Hematopoietic multipotent progenitor cell (in vitro differentiated cells): ENCODE data around the gene SLC12A7. TPM values are rescaled to one million over a fixed set of nuclear protein-coding genes. Genes with fewer than 3 reads are reported as not detected.
"Not testable (repeated sequence)": the region's sequence is repeated elsewhere in the genome, so short reads cannot be mapped to it uniquely, and the experiment has no call there.

Experiments used
- DNase-seq, 3 donors: peaks; one replicate each; pipeline ENCODE4 v3.0.0-alpha.2; 2011 to 2015; ENCODE audit warnings: low read depth in 2 of 3, low spot score in 2 of 3
- total RNA-seq: library from RNA; depleted of rRNA; stranded (reverse); fragments of >200 nt; gene quantifications from one replicate; pipeline ENCODE4 v1.2.3, GENCODE V29; 2012

SLC12A7 gene
- total RNA-seq, 1 donor = 96.7 TPM

DNA sequence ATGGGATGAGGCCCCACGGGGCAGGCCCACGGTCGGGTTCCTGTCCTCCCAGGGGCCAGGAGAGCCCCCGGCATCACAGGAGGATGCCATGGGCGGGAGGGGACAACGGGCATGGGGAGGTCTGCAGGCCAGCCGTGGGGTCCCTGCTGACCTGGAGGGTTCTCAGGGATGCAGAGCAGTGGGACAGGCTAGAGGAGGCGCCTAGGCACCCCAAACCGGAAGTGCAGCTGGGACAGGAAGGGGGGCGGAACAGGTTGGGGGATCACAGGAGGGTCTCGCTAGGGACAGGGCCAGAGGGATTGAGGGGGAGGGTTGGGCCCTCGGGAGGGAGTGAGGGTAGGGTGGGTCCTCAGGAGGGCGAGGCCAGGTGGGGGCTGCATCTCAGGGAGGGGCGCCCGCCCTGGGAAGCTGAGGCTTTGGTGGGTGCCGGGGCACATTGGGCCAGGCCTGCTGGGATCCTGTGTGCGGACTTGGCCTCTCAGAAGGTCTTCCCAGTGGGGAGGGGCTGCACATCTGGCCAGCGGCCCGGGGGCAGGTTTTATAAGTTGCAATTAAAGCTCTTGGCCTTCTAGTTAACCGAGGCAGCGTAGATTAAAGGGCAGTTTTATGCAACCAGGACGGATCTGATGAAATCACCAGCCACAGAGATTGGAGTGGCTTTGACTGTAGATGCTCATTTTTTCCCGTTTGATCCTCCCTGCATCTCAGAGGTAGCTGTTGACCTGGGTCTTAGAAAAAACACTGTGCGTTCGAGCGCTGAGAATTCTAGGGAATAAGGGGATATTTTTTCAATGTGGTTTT lies 83.2 kb downstream of the SLC12A7 start:
- no peak for DNase-seq

DNA sequence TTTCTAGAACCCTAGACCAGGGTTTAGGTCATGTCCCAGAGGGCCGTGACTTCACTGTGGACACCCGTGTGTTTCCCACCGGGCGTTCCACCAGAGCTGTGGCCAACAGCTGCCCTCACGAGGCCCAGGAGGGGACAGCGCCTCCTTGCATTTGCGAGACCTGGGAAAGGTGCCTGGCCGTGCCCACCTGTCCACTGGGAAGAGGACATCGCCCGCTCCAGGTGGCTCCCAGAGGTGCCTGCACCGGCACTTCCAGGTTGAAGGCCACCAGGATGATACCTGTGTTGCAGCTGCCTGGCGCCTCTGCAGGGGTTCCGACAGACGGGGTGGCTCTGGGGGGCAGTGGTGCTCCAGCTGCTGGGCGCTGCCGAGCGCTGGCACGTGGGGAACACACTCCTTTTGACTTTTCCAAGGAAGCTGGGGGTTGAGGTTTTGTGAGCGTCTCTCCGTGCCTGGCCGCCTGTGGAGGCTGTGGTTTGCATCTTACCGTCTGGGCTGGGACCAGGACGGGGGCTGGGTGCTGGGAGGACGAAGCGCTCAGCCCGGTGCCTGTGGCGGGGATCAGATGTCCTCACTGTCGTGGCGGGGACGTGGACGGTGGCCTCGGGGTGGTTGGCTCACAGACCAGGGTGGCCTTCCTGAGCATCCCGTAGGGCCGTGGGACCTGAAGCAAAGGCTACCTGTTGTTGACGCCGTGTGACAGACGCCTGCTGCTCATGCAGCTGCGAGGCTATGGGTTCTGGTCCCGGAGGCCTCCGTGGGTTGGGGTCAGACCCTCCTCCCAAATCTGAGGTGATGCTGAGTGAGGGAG lies 84.0 kb downstream of the SLC12A7 start:
- DNase-seq = no peak

DNA sequence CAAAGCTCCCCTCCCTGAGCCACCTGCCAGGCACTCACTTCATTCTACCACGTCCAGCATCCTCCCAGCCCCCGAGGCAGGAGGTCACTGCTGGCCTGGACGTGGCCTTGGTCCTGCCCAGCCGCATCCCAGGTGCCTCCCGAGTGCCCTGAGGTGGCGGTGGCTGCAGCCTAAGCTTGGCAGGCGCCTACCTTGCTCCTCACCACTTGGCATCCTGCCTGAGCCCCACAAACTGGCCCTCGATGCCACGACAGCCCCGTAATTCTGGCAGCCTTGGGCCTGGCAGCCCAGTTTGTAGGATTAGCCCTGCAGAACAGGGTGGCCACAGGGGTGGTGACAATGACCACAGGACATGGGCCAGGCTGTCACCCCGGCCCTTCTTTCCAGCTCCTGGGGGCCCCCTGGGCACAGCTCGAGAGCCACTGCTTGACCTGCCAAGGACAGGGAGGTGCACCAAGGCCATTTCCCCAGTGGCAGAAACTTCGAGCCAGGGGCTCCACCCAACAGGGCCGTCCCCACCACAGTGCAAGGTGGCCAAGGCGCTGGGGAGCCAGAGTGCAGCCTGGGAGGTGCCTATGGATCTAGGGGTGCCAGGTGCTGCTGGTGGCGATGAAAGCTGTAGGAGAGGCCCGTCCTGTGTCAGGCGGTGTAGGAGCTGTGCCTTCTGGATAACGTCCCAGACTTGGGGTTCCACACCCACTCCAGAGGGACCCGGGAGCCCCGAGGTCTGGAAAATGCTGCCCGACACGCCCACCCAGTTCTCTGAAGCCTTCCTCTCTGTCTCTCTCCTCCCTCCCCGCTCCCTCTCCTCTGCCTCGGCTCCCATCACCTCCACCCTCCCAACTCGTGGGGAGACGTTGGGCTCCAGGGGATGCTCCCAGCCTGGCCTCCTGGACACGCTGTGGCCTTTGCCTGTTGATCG lies 84.9 kb downstream of the SLC12A7 start:
- DNase-seq = no peak

DNA sequence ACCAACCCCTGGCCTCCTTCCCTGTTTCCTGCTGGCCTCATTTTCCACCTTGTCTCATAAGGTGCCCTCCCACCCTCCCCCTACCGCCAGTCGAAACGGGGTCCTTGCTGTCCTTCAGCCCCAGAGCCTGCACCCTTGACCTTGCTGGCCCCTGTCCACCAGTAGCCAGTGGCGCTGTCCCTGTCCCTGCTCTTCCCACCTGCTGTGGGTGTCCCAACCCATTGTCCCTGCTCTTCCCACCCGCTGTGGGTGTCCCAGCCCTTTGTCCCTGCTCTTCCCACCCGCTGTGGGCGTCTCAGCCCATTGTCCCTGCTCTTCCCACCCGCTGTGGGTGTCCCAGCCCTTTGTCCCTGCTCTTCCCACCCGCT lies 89.9 kb downstream of the SLC12A7 start:
- not testable (repeated sequence) for DNase-seq

DNA sequence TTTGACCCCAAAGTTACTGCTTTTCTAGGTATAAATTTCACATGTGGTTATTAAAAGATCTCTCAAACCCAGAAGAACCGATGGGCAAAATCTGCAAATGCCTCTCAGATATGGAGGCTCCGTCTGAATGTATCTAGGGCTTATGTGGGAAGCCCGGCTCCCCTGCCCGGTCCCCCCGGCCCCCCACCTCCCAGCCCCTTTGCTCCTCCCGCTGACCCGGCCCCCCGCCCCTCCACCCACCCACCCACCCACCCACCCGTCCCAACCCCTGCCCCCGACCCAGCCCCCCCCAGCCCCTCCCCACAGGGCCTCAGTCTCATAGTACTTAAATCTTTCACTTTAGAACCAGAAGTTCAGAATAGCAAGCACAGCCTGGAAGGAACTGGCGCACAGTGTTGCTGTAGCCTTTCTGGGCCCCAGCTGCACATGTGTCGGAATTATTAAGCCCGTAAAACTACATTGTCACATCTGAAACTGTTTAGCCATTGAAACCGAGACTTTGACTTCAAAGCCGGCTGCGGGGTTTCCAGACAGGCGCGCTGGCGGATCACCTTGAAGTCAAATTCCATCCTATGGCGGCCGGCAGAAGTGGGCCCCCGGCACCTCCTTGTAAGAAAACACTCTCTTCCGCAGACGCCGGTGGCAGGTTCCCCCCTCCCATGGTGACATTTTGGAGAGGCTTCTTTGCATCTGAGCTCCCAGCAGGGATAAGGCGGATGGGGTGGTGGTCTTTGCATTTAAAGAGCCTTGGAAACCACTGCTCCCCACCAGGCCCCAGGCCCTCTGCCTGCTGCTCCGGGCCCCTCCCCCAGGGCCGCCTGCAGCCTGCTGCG lies 90.5 kb downstream of the SLC12A7 start:
- DNase-seq = no peak

DNA sequence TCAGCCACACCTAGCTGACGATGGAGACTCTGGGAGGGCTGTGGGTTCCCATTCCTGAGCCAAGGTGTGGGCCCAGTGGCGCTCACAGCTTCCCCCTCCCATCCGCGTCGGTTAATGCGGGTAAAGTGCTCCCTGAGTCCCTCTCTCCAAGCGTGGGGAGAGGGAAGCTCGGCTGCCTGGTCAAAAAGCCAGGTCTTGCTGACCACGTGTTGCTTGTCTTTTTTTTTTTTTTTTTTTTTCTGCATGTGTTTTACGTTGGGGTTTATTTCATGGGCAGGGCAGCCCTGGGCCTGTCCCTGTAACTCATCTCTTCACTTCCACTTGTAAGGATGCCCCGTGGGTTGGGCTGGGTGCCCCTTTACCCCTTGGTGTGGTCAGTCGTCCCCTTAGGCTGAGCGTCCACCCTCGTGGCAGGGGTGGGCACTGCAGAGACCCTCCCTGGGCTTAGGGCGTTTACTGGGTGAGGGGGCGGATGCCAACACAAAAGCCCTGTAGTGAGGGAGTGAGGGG lies 91.4 kb downstream of the SLC12A7 start:
- no peak for DNase-seq

DNA sequence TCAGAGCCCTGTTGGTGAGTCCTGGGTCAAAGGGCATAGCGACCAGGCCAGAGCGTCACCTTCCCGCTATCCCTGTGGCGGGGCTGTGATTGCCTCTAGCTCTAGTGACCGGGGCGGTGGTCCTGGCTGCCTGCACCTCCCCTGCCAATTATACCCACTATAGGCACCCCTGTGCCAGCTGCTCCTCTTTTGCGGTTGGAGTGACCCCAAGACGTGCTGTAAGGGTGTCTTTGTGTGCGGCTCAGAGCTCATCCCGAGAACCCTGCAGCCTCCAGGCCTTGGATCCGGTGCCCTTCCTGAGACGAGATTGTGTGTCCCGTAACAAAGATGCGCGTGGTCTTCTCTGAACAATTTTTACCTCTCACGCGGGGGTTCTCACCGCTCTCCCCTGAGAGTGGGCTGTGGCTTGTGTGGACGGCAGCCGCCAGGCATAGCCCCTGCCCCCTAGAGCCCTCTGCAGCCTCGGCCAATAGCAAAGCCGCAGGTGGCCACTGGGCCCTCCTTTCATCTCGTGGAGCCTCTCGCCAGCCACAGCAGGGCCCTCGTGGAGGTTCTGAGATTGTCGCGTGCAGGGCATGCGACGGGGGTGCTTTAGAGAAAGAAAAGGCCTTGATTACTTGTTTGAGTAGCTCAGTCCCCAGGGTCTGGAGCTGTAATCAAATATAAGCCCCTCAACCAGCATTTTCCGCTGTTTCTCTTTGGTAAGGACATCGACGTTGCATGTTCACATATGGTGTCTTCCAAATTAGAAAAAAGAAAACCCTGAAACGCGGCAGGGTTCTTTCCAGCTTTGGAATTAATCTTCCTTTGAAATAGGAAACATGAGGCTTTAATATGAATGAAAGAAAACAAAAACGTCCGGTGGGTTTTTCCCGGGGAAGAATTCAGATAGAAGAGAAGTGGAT lies 92.6 kb downstream of the SLC12A7 start:
- DNase-seq = no peak

DNA sequence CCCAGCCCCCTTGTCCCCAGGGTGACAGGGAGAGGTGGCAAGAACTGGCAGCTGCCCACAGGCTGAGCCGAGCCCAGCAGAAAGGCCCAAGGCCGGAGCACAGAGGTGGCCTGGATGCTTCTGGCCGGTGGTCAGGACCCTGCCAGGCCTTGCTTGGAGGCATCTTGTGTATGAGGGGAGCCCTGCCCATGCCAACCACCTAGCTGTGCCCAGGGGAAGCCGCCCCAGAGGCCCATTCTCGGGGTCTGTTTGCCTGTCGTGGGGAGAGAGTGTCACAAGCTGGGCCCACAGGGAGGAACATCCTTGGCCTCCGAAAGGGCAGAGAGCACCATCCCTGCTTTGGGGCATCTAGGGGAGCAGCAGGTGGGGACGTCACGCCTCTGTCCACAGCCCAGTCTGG lies 93.3 kb downstream of the SLC12A7 start:
- DNase-seq = no peak

DNA sequence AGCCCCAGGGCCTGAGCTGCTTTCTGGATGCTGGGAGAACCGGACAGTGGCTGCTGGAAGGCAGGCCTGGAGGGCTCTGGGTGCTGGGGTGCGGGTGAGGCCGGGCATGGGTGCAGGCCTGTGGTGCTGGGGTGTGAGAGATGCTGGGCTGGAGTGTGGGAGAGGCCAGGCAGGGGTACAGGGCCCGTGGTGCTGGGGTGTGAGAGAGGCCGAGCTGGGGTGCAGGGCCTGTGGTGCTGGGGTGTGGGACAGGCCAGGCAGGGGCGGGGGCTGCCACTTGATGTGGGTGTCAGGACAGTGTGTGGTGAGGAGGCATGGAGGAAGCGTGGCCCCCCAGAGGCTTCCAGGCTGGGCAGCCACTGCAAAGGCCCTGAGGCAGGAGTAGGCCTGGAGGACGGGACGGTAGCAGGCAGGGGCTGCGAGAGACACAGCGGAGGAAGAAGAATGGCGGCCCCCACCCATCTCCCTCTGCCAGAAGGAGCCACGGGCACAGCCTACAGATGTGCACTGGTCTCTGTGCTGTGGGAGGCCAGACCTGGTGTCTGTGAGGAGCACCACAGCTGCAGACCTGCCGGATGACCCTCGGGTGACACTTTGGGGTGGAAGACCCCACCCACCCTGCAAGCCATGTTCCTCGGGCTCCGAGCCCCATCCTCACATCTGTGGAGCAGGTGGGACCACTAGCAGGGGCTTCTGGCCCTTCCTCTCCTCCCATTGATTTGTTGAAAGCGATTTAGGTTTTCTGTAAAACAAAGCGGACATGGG lies 94.0 kb downstream of the SLC12A7 start:
- no peak for DNase-seq

DNA sequence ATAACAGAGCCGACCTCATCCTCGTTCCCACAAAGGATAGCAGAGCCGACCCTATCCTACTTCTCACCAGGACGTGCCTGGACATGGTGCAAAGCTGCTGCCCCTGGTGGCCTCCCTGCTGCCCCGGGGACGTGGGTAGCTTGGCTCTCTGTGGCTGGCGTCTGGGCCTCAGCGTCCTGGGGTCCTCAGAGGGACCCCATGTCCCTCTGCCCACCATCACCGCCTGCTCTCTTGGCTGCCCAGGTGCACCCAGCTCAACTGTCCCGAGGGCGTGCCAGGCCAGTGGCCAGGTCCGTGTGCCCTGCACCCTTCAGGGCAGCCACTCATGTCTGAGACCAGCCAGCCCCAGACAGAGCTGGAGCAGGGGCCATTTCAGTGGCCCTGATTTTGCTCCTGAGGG lies 94.8 kb downstream of the SLC12A7 start:
- DNase-seq = no peak

DNA sequence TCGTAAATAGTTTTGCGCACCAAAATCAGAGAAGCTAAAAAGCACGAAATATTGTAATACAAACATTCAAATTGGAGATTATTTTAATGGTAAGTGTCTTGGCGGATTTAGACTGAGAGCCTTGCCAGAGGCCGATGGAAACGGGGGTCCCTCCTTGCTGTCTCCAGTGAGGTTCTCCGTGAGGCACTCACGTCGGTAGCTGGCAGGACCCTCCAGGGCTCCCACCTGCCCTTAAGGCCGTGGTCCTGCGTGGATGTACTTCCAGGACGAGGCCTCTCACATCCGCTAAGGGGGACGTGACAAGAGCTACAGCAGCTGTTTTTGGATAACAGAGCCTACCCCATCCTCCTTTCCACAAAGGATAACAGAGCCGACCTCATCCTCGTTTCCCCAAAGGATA lies 95.4 kb downstream of the SLC12A7 start:
- no peak for DNase-seq

DNA sequence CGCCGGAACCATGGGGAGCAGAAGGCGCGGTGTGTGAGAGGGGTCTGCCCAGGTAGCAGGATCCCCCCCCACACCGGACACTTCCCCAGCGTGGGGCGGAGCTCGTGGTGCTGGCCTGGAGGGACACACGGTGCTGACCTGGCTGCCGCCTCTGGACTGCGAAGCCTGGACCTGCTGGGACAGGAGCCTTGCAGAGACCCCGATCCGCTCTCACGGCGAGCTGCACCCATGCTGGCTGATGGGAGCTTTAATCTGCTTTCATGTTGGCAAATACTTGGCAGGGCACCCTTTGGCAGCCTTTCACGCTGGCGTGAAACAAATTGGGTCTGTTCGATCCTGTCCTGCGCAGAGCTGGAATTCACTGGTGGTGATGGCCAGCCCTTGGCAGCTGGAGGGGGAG lies 95.8 kb downstream of the SLC12A7 start:
- DNase-seq = no peak

DNA sequence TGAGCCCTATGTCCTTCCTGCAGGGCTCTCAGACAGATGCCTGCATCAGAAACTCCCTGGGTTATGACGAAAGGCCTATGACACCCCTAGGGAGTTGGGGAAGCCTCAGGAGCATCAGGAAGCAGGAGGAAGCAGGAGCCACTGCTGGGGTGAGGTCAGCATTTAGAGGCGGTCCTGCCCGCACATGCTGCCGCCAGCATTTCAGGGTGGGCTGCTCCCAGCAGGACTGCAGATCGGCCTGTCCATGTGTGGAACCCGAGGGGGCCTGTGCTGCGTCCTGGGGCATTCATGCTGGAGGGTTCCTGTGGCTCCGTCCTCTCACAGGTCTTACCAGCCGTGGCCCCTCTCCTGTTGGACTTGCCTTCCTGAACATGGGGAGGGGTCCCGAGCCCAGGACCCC lies 96.4 kb downstream of the SLC12A7 start:
- no peak for DNase-seq

DNA sequence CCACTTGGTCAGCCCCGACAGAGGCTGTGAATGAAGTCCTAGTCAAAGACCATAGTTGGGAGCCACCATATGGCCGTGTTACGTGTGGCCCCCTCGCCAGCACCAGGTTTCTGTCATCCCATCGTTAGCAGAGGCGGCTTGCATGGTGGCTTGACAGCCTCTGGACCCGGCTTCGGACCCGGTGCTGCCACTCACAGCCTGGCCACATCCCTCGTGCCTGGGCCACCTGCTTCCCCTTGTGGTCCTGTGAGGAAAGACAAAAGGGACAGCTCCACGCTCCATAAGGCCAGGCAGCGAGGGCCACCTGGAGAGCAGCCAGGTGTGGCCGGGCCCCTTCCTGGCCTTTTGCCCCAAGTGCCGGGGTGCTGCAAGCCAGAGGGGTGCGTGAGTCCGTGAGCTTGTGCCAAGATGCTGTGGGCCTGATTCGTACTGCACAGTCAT lies 97.1 kb downstream of the SLC12A7 start:
- DNase-seq = no peak

DNA sequence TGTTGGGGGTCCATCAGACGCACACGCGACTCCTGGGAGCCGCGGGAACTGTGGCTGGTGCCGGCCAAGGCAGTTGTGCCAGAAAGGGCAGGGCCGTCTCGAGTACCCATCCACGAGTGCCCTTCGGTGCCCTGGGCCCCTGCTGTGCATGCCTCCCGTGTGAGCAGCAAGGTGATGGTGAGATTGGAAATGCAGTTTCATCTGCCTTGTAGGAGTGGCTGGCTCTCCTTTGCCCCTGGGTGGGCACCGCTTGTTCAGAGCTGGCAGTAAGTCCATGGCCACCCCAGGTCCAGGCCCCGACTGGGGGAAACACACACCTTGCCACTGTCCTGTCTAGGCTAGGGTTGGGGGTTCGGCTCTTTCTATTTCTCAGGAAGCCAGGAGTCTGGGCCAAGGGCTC lies 97.5 kb downstream of the SLC12A7 start:
- DNase-seq = no peak

DNA sequence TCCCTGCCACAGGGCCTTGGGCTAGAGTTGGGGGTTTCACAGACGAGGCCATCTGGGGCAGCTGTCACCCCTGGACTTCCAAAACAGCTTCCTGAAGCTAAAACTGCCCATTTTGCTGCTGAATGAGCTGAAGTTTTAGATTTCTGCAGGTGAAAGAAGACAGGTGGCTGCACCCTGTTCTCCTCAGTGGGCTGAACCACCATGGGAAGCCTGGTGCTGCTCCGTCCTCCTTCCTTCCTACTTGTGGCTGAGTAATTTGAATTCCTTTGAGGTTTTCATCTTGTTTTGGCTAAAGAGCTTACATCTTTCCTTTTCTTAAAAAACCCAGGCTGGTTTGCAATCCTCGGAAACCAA lies 97.9 kb downstream of the SLC12A7 start:
- DNase-seq = no peak

DNA sequence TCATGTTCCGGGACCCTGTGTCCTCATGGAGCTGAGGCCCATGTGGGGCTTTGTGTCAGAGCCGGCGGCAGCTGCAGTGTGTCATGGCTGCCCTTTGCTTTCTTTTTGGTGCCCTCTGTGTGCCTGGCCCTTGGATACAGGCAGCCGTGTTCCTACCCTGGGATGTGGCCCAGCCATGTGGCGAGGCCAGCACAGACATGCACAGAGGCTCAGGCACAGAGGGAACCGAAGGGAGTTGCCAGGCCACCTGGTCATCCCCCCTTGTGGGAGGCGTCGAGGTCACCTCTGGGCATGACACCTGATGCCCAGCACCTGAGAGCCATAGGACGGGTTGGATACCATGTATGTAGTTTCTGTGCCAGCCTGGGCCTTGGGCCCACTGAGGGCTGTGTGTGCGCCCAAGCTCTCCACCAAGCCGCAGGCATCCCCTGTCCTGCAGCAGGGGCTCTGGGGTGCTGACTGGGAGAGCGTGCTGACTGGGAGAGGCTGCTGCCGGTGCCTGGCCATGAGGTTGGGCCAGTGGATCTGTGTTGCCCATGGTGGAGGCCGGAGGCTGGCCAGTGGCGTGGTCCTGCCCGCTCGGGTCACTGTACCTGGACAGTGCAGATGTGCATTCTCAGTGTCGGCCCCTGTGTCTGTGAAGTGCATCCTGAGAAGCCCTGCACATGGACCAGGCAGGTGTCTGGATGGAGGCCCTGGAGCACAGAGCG lies 98.5 kb downstream of the SLC12A7 start:
- DNase-seq = no peak

DNA sequence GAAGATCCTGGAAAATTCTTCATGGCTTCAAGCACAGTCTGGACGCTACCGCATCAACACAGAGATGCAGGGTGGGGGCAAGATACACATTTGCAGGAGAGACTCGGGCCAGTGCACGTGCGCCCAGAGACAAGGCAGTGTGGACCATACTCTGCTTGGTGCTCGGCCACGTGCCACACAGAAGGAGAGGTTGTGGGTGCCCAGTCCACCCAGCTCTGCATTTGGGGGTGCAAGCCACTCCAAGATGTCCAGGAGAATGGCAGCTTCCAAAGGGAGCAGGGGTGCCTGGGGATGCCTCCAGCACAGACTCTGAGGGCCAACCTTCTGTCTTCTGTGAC lies 99.0 kb downstream of the SLC12A7 start:
- DNase-seq = no peak
